Endothelial cell of umbilical vein (primary cell): ENCODE results near the gene TP73. TPM values are rescaled to one million over a fixed set of nuclear protein-coding genes. Genes with fewer than 3 reads are reported as not detected.

Experiments
- BruUV-seq: library from RNA; stranded (reverse); fragments of 400-500 nt; replicated peaks from 2 replicates; lab custom pipeline; 2021; lab: Mats Ljungman, UMichigan
- CTCF ChIA-PET: fragments of 300-600, 350-600 bp; sonication (Branson Sonifier 250); formaldehyde crosslinking; loops from one replicate; lab custom pipeline; 2021; ENCODE audit warnings: antibody characterized with exemption, inconsistent platforms; lab: Charles Lee
- POLR2A ChIA-PET: fragments of 300-600, 350-600 bp; sonication (Branson Sonifier 250); formaldehyde crosslinking; loops from one replicate; lab custom pipeline; 2021; ENCODE audit warnings: antibody characterized with exemption, inconsistent platforms; lab: Charles Lee
- DNase-seq: peaks from one replicate; pipeline ENCODE4 v3.0.0-alpha.2; 2011; ENCODE audit warnings: low read depth, low spot score
- FAIRE-seq: peaks from 2 replicates; lab custom pipeline; 2011; peaks lifted over from hg19 to GRCh38; lab: Jason Lieb, UNC
- H2AFZ ChIP-seq: 2 replicates; pipeline ENCODE4 v1.6.0; 2012; ENCODE audit warnings: low read depth, low read length, control low read depth, inconsistent platforms
- H3K27ac ChIP-seq: 2 replicates; pipeline ENCODE4 v1.5.1; 2011; ENCODE audit warnings: low read depth, mild to moderate bottlenecking, control low read depth, low read length, moderate library complexity; ENCODE audit not compliant: insufficient read depth
- H3K27me3 ChIP-seq, 2 experiments: 2 replicates each; pipeline versions ENCODE4 v1.6.0 to v1.6.1; 2011; ENCODE audit warnings: low read length in 2 of 2, mixed read lengths in 1 of 2; ENCODE audit not compliant: control insufficient read depth in 2 of 2, insufficient read depth in 2 of 2
- H3K36me3 ChIP-seq, 2 experiments: 2 replicates in 1 of 2; 3 replicates in 1 of 2; pipeline ENCODE4 v1.5.1; 2011; ENCODE audit warnings: low read length in 2 of 2, mild to moderate bottlenecking in 1 of 2, moderate library complexity in 1 of 2; ENCODE audit not compliant: control insufficient read depth in 2 of 2, insufficient read depth in 2 of 2; ENCODE audit errors: extremely low read depth in 1 of 2
- H3K4me1 ChIP-seq: 3 replicates; pipeline ENCODE4 v1.5.1; 2011; ENCODE audit warnings: mild to moderate bottlenecking, low read length; ENCODE audit not compliant: control insufficient read depth, insufficient read depth; ENCODE audit errors: extremely low read depth
- H3K4me2 ChIP-seq: 2 replicates; pipeline ENCODE4 v1.6.1; 2011; ENCODE audit warnings: low read length, control low read depth, mixed read lengths; ENCODE audit not compliant: insufficient read depth
- H3K4me3 ChIP-seq, 3 experiments: fragments of 200-600 bp in 1 of 3; sonication (generic), shearing (Covaris generic) in 1 of 3; replicated peaks in 1 of 3; 2 replicates each; pipeline ENCODE4 v1.5.1; 2011 to 2016; ENCODE audit warnings: control low read depth in 3 of 3, low read length in 3 of 3, mild to moderate bottlenecking in 2 of 3, inconsistent platforms in 1 of 3, low read depth in 1 of 3, moderate library complexity in 1 of 3; ENCODE audit not compliant: insufficient read depth in 1 of 3
- H3K79me2 ChIP-seq: 2 replicates; pipeline ENCODE4 v1.6.0; 2012; ENCODE audit warnings: low read length, inconsistent platforms; ENCODE audit not compliant: control insufficient read depth, insufficient read depth
- H3K9ac ChIP-seq: replicated peaks from 2 replicates; pipeline ENCODE3; 2011; ENCODE audit warnings: low read length, control low read depth; ENCODE audit not compliant: insufficient read depth; ENCODE audit errors: extremely low read depth
- H3K9me1 ChIP-seq: replicated peaks from 3 replicates; pipeline ENCODE4 v1.6.0; 2011; ENCODE audit warnings: mild to moderate bottlenecking, low read length; ENCODE audit not compliant: control insufficient read depth, insufficient read depth; ENCODE audit errors: extremely low read depth
- H3K9me3 ChIP-seq: replicated peaks from 2 replicates; pipeline ENCODE4 v1.5.1; 2012; ENCODE audit warnings: low read length, inconsistent platforms; ENCODE audit not compliant: control insufficient read depth, insufficient read depth
- H4K20me1 ChIP-seq: replicated peaks from 2 replicates; pipeline ENCODE3; 2011; ENCODE audit warnings: mild to moderate bottlenecking, low read length; ENCODE audit not compliant: control insufficient read depth, insufficient read depth; ENCODE audit errors: extremely low read depth
- CTCF ChIP-seq, 2 donors: IDR thresholded peaks; 1 replicate in 1 of 2; 2 replicates in 1 of 2; pipeline ENCODE4 v1.5.1; 2011; ENCODE audit warnings: low read length in 2 of 2, mild to moderate bottlenecking in 2 of 2, moderate library complexity in 2 of 2, control low read depth in 1 of 2, inconsistent platforms in 1 of 2, low read depth in 1 of 2; ENCODE audit not compliant: insufficient read depth in 1 of 2; ENCODE audit errors: extremely low read depth in 1 of 2
- EZH2 ChIP-seq: IDR thresholded peaks from 2 replicates; pipeline ENCODE4 v1.6.1; 2012; ENCODE audit warnings: borderline replicate concordance, low read depth, mild to moderate bottlenecking, moderate library complexity, low read length, inconsistent platforms; ENCODE audit not compliant: severe bottlenecking
- FOS ChIP-seq: IDR thresholded peaks from 2 replicates; pipeline ENCODE4 v1.6.1; 2011; ENCODE audit warnings: mild to moderate bottlenecking, low read length, moderate library complexity, borderline replicate concordance; ENCODE audit not compliant: insufficient read depth
- GATA2 ChIP-seq: IDR thresholded peaks from 2 replicates; pipeline ENCODE4 v1.7.0; 2011; ENCODE audit warnings: low read depth, mild to moderate bottlenecking, moderate library complexity, mixed read lengths, low read length; ENCODE audit not compliant: insufficient read length, insufficient read depth
- JUN ChIP-seq: IDR thresholded peaks from 2 replicates; pipeline ENCODE4 v1.6.1; 2011; ENCODE audit warnings: borderline replicate concordance, low read depth; ENCODE audit not compliant: insufficient read length, insufficient read depth
- MAX ChIP-seq: IDR thresholded peaks from 2 replicates; pipeline ENCODE4 v1.6.1; 2011; ENCODE audit not compliant: insufficient read depth, insufficient read length
- MYC ChIP-seq: IDR thresholded peaks from one replicate; pipeline ENCODE4 v1.6.1; 2011; ENCODE audit warnings: mild to moderate bottlenecking, low read depth, low read length
- POLR2A ChIP-seq: IDR thresholded peaks from 2 replicates; pipeline ENCODE4 v1.6.1; 2012; ENCODE audit warnings: low read depth, mild to moderate bottlenecking, control low read depth, low read length
- POLR2AphosphoS5 ChIP-seq: IDR thresholded peaks from 2 replicates; pipeline ENCODE4 v1.6.1; 2012; ENCODE audit warnings: low read depth, mild to moderate bottlenecking, control low read depth, low read length, moderate library complexity; ENCODE audit not compliant: insufficient read depth
- dilution Hi-C: fragments of 300-500 bp; cut with MboI; formaldehyde crosslinking; loops from one replicate; pipeline ENCODE4 v1.15.0; 2019; ENCODE audit warnings: low sequenced_read_pairs; ENCODE audit not compliant: extremely low pct_ligation_motif_present
- intact Hi-C: fragments of 100-400 bp; cut with micrococcal nuclease; formaldehyde crosslinking; loops from one replicate; pipeline ENCODE4 v1.10.0; 2022
- polyA plus RNA-seq, 4 experiments: library from polyadenylated mRNA; depleted of rRNA in 3 of 4; stranded (reverse) in 3 of 4; unstranded in 1 of 4; fragments of >200 nt; gene quantifications; 2 replicates each; pipeline versions ENCODE4 v1.2.1 to v1.2.3, GENCODE V29; 2011 to 2012; ENCODE audit warnings: missing spikeins in 1 of 4
- total RNA-seq: library from RNA; stranded (reverse); gene quantifications from 2 replicates; pipeline ENCODE4 v1.2.3, GENCODE V29; 2021

The TP73 gene
- total and polyA plus RNA-seq, 2 donors (not counting 3 experiments of a cell fraction or from before 2014, with no cell fraction given) = 0.03 to 0.15 TPM

- ChIA-PET POLR2A (no interaction called here), CTCF (interaction anchor here (2.0 kb wide), 1 partner anchor 33 kb away, joined by 12 read pairs; no protein-coding TSS in a partner anchor)
- intact Hi-C loops = no loop called here
- H3K36me3 ChIP-seq = no peaks in the 10 kb centered on the region
- no peaks in the 10 kb centered on the region for H3K9me3 ChIP-seq
- dilution Hi-C loops = no loop called here
- no peaks in the 10 kb centered on the region for H4K20me1 ChIP-seq
- no peak for TF ChIP-seq JUN
- no peak for TF ChIP-seq MAX
- no peak for TF ChIP-seq EZH2
- no peak for TF ChIP-seq FOS
- TF ChIP-seq POLR2AphosphoS5 = no peak
- no peak for TF ChIP-seq GATA2
- no peak for TF ChIP-seq CTCF (IDR thresholded peaks at IDR 0.05; ENCODE audit: extremely low read depth in 1 of 2, insufficient read depth in 1 of 2, low read depth in 1 of 2, low read length in 2 of 2)
- no peak for TF ChIP-seq MYC
- TF ChIP-seq POLR2A = no peak
- BruUV-seq = no TSS peak
- no peak overlapping the region for H3K9ac ChIP-seq
- no peak overlapping the region for H2AFZ ChIP-seq
- no peak for DNase-seq
- H3K4me2 ChIP-seq = no peak overlapping the region
- H3K4me3 ChIP-seq = no peak overlapping the region
- H3K27ac ChIP-seq = no peak overlapping the region
- H3K4me1 ChIP-seq = no peaks in the 10 kb centered on the region
- H3K9me1 ChIP-seq = no peaks in the 10 kb centered on the region
- FAIRE-seq = no peak
- H3K79me2 ChIP-seq = no peaks in the 10 kb centered on the region
- no peaks in the 10 kb centered on the region for H3K27me3 ChIP-seq
Measured at GRCh38 chr1:3691421-3692204, 39.3 kb downstream of the TP73 start.
